ENCODE results near the gene SH2D1B.
"Not testable (repeated sequence)": the region's sequence is repeated elsewhere in the genome, so short reads cannot be mapped to it uniquely, and the experiment has no call there.

The SH2D1B gene

GRCh38 chr1:162359523-162360236 is 52.3 kb downstream of the SH2D1B start:
- DNase-seq = no peak

- no peak for DNase-seq
Measured at GRCh38 chr1:162358928-162359327, 53.0 kb downstream of the SH2D1B start.

GRCh38 chr1:162357681-162358266 is 54.2 kb downstream of the SH2D1B start:
- DNase-seq = no peak

GRCh38 chr1:162353702-162354101 is 58.2 kb downstream of the SH2D1B start:
- DNase-seq = no peak

- DNase-seq = no peak
Measured at GRCh38 chr1:162353078-162353477, 58.9 kb downstream of the SH2D1B start.

- DNase-seq = not testable (repeated sequence)
Measured at GRCh38 chr1:162351874-162352273, 60.1 kb downstream of the SH2D1B start.

GRCh38 chr1:162351246-162351842 is 60.6 kb downstream of the SH2D1B start:
- no peak for DNase-seq

GRCh38 chr1:162349635-162350330 is 62.2 kb downstream of the SH2D1B start:
- no peak for DNase-seq

GRCh38 chr1:162347281-162347680 is 64.7 kb downstream of the SH2D1B start:
- no peak for DNase-seq

Data from DMS 273 treated with DMSO at 0.1 percent for 48 hours (cell line).